Ovary (tissue), 9 donors: ENCODE measurements around the gene MED22. TPM values are rescaled to one million over a fixed set of nuclear protein-coding genes. Genes with fewer than 3 reads are reported as not detected.

Source experiments
- DNase-seq, 5 donors: peaks; one replicate each; pipeline ENCODE4 v3.0.0-alpha.2; 2019 to 2020
- H3K27ac ChIP-seq, 2 donors: fragments of 200-600 bp; one replicate each; pipeline versions ENCODE4 v1.5.1 to v1.8.0; 2019 to 2022
- H3K27me3 ChIP-seq: fragments of 200-600 bp; one replicate; pipeline ENCODE4 v1.8.0; 2022
- H3K36me3 ChIP-seq: fragments of 200-600 bp; sonication (generic); one replicate; pipeline ENCODE4 v1.5.1; 2019
- H3K4me1 ChIP-seq: one replicate; pipeline ENCODE4 v1.8.1; 2013; ENCODE audit warnings: mild to moderate bottlenecking, moderate library complexity; ENCODE audit not compliant: insufficient read depth
- H3K4me3 ChIP-seq: fragments of 200-600 bp; sonication (generic); one replicate; pipeline ENCODE4 v1.5.1; 2017
- H3K9me3 ChIP-seq, 2 donors: fragments of 200-600 bp in 1 of 2; sonication (generic) in 1 of 2; one replicate each; pipeline versions ENCODE4 v1.5.1 to v1.8.1; 2013 to 2019; ENCODE audit warnings: mild to moderate bottlenecking in 1 of 2, moderate library complexity in 1 of 2
- EP300 ChIP-seq: sonication (generic); formaldehyde crosslinking; IDR thresholded peaks from one replicate; pipeline ENCODE4 v1.6.1; 2017; ENCODE audit warnings: antibody characterized with exemption
- POLR2A ChIP-seq: fragments of 450-650 bp; IDR thresholded peaks from one replicate; pipeline ENCODE4 v1.6.1; 2017; ENCODE audit warnings: antibody characterized with exemption, mild to moderate bottlenecking, moderate library complexity
- WGBS, 3 donors: extraction: QIAGEN DNeasy Blood & Tissue Kit in 1 of 3; methylation state at CpG; one replicate each; pipeline versions ENCODE4 v1.1.5 to v1.1.7; 2013 to 2017; 5-methylcytosine and 5-hydroxymethylcytosine counted together
- intact Hi-C, 4 donors: fragments of 100-400 bp; cut with DNase I; formaldehyde crosslinking; loops; one replicate each; pipeline versions ENCODE4 v1.11.0 to v1.15.1; 2022 to 2023
- polyA plus RNA-seq, 2 donors: library from polyadenylated mRNA; stranded (reverse); fragments of 200-250 nt in 1 of 2; fragments of 350-450 nt in 1 of 2; fragmentation: Illumina TruSeq in 1 of 2; extraction: RNeasy Lipid Tissue Mini Kit (QIAGEN cat#74804) in 1 of 2; gene quantifications; one replicate each; pipeline ENCODE4 v1.2.3, GENCODE V29; 2013 to 2014
- total RNA-seq, 7 donors: library from RNA; depleted of rRNA in 2 of 7; stranded (reverse); fragments of >200 nt in 2 of 7; fragmentation: NEBNext Ultra II Directional in 3 of 7; extraction: Animal tissue kit (Norgen Biotek cat#: 25700) in 3 of 7; gene quantifications; one replicate each; pipeline versions ENCODE4 v1.1.0 to v1.2.4, GENCODE V29; 2016 to 2023
- TF ChIP-seq, protein P1 (sequence below), 3 donors: fragments of 450-650 bp in 2 of 3; fragments of 200-600 bp in 1 of 3; IDR thresholded peaks; one replicate each; pipeline versions ENCODE4 v1.5.1 to v1.8.0; 2016 to 2022; ENCODE audit warnings: antibody characterized with exemption in 3 of 3, mild to moderate bottlenecking in 1 of 3
- donor health status: DM: no; HTN: no; CAD: no; lungs with moderate emphysema.
- donor health status: DM: no; HTN: no; CAD: no.
- donor health status: Bipolar disorder and iron deficiency.
- donor health status: DM: yes; HTN: yes; CAD: no.
- donor health status: DM: no; HTN: no; CAD: no.
- donor health status: DM: yes; HTN: yes; CAD: no.

MED22 gene
- total and polyA plus RNA-seq, 9 donors, result 8.3 to 43.8 (median 27.3) TPM

DNA sequence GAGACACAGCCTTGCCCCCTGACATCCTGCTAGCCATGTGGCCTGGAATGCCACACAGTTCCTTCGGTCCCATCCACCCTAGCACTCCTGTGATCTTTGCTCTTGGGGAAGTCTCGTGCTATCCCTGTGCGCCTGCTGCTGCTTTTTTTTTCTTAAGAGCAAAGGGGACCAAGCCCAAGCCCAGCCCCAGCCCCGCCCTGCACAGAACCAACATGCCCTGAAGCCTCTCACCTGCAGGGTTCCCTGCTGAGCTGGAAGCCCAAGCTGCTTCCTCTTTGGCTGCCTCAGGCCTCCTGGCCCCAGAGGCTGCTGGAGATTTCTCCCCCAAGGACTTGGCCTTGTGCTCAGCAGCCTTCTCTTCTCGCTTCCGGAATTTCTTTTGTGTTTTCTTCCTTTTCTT is 13.8 kb downstream of the MED22 start:
- H3K9me3 ChIP-seq, result no peaks in the 10 kb centered on the region
- H3K27ac ChIP-seq, result no peak overlapping the region
- peak in 1 of 5 donors; percentile 25 for DNase-seq
- no peak overlapping the region for H3K4me3 ChIP-seq
- 87 to 93% (median 88%) methylated on average over 6 of the region's 6 CpGs for WGBS, 3 donors
- no peaks in the 10 kb centered on the region for H3K36me3 ChIP-seq
- TF ChIP-seq EP300 (no peak), POLR2A (no peak)
- TF ChIP-seq, protein P1, sequence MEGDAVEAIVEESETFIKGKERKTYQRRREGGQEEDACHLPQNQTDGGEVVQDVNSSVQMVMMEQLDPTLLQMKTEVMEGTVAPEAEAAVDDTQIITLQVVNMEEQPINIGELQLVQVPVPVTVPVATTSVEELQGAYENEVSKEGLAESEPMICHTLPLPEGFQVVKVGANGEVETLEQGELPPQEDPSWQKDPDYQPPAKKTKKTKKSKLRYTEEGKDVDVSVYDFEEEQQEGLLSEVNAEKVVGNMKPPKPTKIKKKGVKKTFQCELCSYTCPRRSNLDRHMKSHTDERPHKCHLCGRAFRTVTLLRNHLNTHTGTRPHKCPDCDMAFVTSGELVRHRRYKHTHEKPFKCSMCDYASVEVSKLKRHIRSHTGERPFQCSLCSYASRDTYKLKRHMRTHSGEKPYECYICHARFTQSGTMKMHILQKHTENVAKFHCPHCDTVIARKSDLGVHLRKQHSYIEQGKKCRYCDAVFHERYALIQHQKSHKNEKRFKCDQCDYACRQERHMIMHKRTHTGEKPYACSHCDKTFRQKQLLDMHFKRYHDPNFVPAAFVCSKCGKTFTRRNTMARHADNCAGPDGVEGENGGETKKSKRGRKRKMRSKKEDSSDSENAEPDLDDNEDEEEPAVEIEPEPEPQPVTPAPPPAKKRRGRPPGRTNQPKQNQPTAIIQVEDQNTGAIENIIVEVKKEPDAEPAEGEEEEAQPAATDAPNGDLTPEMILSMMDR (IDR thresholded peaks at IDR 0.05), result no peak
- H3K4me1 ChIP-seq, result peaks cover 5% of the 10 kb centered on the region
- intact Hi-C loops, result loop anchor here in 2 of 4 donors (5.0 kb wide), 2 partner anchors 147 to 152 kb away; no protein-coding TSS in a partner anchor
- no peaks in the 10 kb centered on the region for H3K27me3 ChIP-seq

DNA sequence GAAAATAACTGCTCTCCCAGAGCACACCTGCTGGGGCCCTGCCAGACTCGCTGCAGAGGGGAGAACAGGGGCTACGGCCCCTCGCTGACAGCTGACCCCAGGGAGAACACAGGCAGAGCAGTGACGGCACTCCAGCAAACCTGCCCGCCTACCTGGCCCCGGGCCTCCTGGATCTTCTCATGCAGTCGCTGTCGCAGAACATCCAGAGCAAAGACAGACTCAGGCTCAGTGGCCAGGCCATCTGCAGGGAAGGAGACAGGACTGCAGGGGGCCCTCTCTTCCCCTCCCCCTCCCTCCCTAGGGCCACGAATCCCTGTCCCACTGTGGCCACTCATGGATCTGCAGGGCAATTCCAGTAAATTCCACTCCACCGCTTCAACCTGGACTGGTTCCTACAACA is 14.4 kb downstream of the MED22 start:
- DNase-seq, result peak in 1 of 5 donors; percentile 37
- Histone ChIP-seq H3K36me3 (no peaks in the 10 kb centered on the region), H3K4me1 (peaks cover 5% of the 10 kb centered on the region), H3K9me3 (no peaks in the 10 kb centered on the region), H3K4me3 (no peak overlapping the region), H3K27ac (no peak overlapping the region), H3K27me3 (no peaks in the 10 kb centered on the region)
- intact Hi-C loops, result loop anchor here in 2 of 4 donors (5.0 kb wide), 2 partner anchors 146 to 151 kb away; no protein-coding TSS in a partner anchor
- 84 to 89% (median 89%) methylated on average over 10 of the region's 10 CpGs for WGBS, 3 donors
- no peak for TF ChIP-seq EP300
- TF ChIP-seq POLR2A, result no peak
- TF ChIP-seq, protein P1 (IDR thresholded peaks at IDR 0.05), result no peak

DNA sequence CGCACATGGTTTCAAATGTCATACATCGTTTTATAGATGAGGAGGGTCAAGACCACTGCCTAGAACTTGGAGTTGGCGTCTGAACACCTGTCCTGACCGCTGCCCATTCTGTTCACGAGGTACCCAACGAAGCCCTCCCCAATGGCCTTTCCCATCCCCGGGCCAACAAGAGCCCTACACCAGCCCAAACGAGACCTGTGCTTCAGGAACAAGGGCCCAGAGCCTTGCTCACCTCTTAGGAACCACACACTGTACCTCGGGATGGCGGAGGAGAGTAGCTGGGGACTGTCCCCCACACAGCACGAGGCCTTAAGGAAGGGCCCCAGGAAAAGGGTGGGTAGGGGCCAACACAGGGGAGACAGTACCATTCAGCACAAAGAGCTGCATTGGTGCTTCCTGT is 14.9 kb downstream of the MED22 start:
- H3K9me3 ChIP-seq, result no peaks in the 10 kb centered on the region
- DNase-seq, result peak in 1 of 5 donors; percentile 15

DNA sequence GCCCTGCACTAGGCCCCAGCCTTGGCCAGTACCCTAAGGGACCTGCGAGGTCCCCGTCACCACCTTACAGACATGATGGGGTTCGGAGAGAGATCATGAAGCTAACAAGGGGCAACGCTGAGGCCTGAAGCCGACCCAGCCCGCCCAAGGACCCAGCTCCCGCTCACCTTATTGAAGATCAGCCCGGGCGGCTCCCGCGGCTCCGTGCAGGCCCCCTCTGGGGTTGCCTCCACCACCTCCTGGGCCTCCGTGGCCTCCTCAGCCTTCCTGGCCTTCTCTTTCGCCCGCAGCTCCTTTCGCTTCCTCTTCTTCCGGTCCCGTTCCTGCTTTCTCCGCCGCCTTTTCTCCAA is 15.6 kb downstream of the MED22 start:
- H3K9me3 ChIP-seq, result no peaks in the 10 kb centered on the region
- peak in 1 of 5 donors; percentile 32 for DNase-seq
- 84 to 94% (median 90%) methylated on average over 20 of the region's 20 CpGs for WGBS, 3 donors
- TF ChIP-seq EP300 (no peak), POLR2A (no peak)
- TF ChIP-seq, protein P1 (IDR thresholded peaks at IDR 0.05), result no peak
- peaks cover 5% of the 10 kb centered on the region for H3K4me1 ChIP-seq
- intact Hi-C loops, result loop anchor here in 2 of 4 donors (5.0 kb wide), 2 partner anchors 145 to 150 kb away; no protein-coding TSS in a partner anchor
- no peak overlapping the region for H3K4me3 ChIP-seq
- no peaks in the 10 kb centered on the region for H3K36me3 ChIP-seq
- H3K27ac ChIP-seq, result no peak overlapping the region
- H3K27me3 ChIP-seq, result no peaks in the 10 kb centered on the region

More for the DNA sequence above, 14.9 kb downstream of the MED22 start:
- no peak for TF ChIP-seq POLR2A
- TF ChIP-seq, protein P1 (IDR thresholded peaks at IDR 0.05), result no peak
- no peak for TF ChIP-seq EP300
- 90 to 93% (median 90%) methylated on average over 11 of the region's 11 CpGs for WGBS, 3 donors
- Histone ChIP-seq H3K27me3 (no peaks in the 10 kb centered on the region), H3K4me1 (peaks cover 5% of the 10 kb centered on the region), H3K27ac (no peak overlapping the region), H3K4me3 (no peak overlapping the region), H3K36me3 (no peaks in the 10 kb centered on the region)
- intact Hi-C loops, result loop anchor here in 2 of 4 donors (5.0 kb wide), 2 partner anchors 146 to 151 kb away; no protein-coding TSS in a partner anchor
